Measurements from ENCODE around the gene WDHD1. TPM values are rescaled to one million over a fixed set of nuclear protein-coding genes. Genes with fewer than 3 reads are reported as not detected.
A peak's percentile ranks its signal among the peaks of the same experiment; 100 is the strongest.
"Not testable (repeated sequence)": the region's sequence is repeated elsewhere in the genome, so short reads cannot be mapped to it uniquely, and the experiment has no call there.

Gene WDHD1
- total RNA-seq, 1 donor from 2014 or later: 9.0 TPM

- FAIRE-seq (no peak), DNase-seq (ENCODE audit: low spot score in 2 of 2) (no peak)
Observed at GRCh38 chr14:54918427-54918826, 108.5 kb downstream of the WDHD1 start.

- DNase-seq (ENCODE audit: low spot score in 2 of 2) (no peak), FAIRE-seq (no peak)
Observed at GRCh38 chr14:54916101-54916500, 110.8 kb downstream of the WDHD1 start.

GRCh38 chr14:54909817-54910558 lies 116.9 kb downstream of the WDHD1 start:
- FAIRE-seq (no peak), DNase-seq (ENCODE audit: low spot score in 2 of 2) (no peak)

- not testable (repeated sequence) for FAIRE-seq; DNase-seq (ENCODE audit: low spot score in 2 of 2)
Observed at GRCh38 chr14:54908973-54909372, 117.9 kb downstream of the WDHD1 start.

- FAIRE-seq: no peak
- no peak for DNase-seq (ENCODE audit: low spot score in 2 of 2)
Observed at GRCh38 chr14:54908190-54908589, 118.7 kb downstream of the WDHD1 start.

GRCh38 chr14:54906075-54906474 lies 120.8 kb downstream of the WDHD1 start:
- FAIRE-seq: no peak

GRCh38 chr14:54902521-54903420 lies 124.1 kb downstream of the WDHD1 start, which contains the start of gene GCH1:
GCH1 (minus strand) TSS chr14:54902826; CDS start chr14:54902663, 163 bp downstream.
- FAIRE-seq (no peak), DNase-seq (ENCODE audit: low spot score in 2 of 2) (peak; percentile 72 to 78)

More at GRCh38 chr14:54906075-54906474, 120.8 kb downstream of the WDHD1 start:
- no peak for DNase-seq (ENCODE audit: low spot score in 2 of 2)

GRCh38 chr14:54902143-54902520 lies 124.8 kb downstream of the WDHD1 start:
- DNase-seq (ENCODE audit: low spot score in 2 of 2) (peak; percentile 21 to 28), FAIRE-seq (no peak)

GRCh38 chr14:54901380-54902142 lies 125.3 kb downstream of the WDHD1 start:
- no peak for DNase-seq (ENCODE audit: low spot score in 2 of 2)
- no peak for FAIRE-seq

GRCh38 chr14:54899573-54899972 lies 127.3 kb downstream of the WDHD1 start:
- FAIRE-seq (no peak), DNase-seq (ENCODE audit: low spot score in 2 of 2) (no peak)

GRCh38 chr14:54897809-54898555 lies 128.9 kb downstream of the WDHD1 start:
- not testable (repeated sequence) for DNase-seq (ENCODE audit: low spot score in 2 of 2); FAIRE-seq

- FAIRE-seq (no peak), DNase-seq (ENCODE audit: low spot score in 2 of 2) (no peak)
Observed at GRCh38 chr14:54895683-54896082, 131.2 kb downstream of the WDHD1 start.

GRCh38 chr14:54894995-54895394 lies 131.9 kb downstream of the WDHD1 start:
- DNase-seq (ENCODE audit: low spot score in 2 of 2) (no peak), FAIRE-seq (no peak)

- FAIRE-seq: no peak
- no peak for DNase-seq (ENCODE audit: low spot score in 2 of 2)
Observed at GRCh38 chr14:54893151-54893760, 133.6 kb downstream of the WDHD1 start.

- DNase-seq (ENCODE audit: low spot score in 2 of 2) (no peak), FAIRE-seq (no peak)
Observed at GRCh38 chr14:54891471-54892245, 135.2 kb downstream of the WDHD1 start.

- DNase-seq (ENCODE audit: low spot score in 2 of 2): no peak
- FAIRE-seq: no peak
Observed at GRCh38 chr14:54890788-54891187, 136.1 kb downstream of the WDHD1 start.

GRCh38 chr14:54889919-54890318 lies 137.0 kb downstream of the WDHD1 start:
- FAIRE-seq (no peak), DNase-seq (ENCODE audit: low spot score in 2 of 2) (no peak)
